Inferior parietal cortex (tissue), 1 donor: ENCODE measurements around the gene CHCHD3.

ENCODE experiments used
- DNase-seq: peaks from one replicate; pipeline ENCODE4 v3.0.0-alpha.2; 2016; ENCODE audit errors: extremely low spot score

Gene CHCHD3

DNA sequence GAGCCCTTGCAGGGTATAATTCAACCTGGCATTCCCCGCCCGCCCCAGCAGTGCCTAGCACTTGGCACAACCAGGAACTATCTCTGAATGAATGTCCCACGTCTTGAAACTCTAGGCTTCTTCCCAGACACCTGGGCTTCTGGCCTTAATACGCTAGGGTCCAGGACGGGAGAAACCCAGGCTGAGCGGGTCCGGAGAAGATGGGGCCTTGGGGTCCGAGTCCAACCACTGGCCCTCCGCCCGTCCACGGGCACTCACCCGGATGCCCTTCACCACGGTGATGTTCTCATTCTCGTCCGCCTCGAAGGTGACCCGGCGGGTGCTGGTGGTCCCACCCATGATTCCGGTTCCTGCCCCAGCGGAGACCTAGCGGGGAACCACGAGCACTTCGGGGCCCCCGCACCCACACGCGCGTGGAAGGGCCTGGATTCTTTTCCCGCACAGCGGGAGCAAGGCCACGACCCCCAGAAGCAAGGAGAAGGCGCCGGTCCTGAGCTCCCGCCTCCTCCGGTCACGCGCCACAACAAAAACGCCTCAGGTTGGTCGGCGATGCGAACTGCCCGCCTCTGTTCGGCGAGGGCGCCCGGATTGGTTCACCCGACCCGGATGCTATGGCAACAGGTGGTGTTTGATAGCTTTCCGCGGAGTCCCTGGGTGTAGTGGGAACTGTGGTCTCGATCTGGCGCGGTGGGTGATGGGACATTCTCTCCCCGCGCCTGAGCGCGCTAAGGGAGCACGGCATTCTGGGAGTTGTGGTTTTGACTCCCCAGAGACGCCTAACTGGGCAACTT is at the start of gene CHCHD3:
TSS of gene CHCHD3 (minus strand) at position 492 of the 791 bp plus-strand sequence. CDS start at position 339, 153 bp downstream.
- DNase-seq: peak; percentile 99

DNA sequence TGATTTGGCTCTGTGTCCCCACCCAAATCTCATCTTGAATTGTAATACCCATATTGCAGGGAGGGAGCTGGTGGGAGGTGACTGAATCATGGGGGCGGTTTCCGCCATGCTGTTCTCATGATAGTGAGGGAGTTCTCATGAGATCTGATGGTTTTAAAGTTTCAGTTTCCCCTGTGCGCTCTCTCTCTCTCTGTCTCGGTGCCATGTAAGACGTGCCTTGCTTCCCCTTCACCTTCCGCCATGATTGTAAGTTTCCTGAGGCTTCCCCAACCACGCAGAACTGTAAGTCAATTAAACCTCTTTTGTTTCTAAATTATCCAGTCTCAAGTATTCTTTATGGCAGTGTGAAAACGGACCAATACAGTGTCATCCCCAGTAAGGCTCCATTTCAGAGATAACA is 48.3 kb upstream of the CHCHD3 start:
- no peak for DNase-seq

DNA sequence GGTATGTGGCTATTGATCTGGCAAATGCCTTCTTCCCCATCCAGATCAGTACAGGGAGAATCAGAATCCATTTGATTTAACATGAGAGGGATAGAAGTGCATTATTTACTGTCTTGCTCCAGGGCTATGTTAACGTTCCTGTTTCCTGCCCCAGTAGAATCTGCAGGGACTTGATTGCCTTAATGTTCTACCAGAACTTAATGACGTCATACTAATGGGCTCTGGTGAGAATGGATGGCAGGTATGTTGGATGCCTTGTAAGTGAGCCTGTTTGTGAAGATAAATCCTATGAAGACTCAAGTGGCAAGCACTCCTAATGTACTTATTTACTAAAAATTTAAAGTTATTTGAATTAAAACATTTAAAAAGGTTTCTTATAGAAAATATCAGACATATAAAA is 44.5 kb upstream of the CHCHD3 start:
- DNase-seq: no peak

DNA sequence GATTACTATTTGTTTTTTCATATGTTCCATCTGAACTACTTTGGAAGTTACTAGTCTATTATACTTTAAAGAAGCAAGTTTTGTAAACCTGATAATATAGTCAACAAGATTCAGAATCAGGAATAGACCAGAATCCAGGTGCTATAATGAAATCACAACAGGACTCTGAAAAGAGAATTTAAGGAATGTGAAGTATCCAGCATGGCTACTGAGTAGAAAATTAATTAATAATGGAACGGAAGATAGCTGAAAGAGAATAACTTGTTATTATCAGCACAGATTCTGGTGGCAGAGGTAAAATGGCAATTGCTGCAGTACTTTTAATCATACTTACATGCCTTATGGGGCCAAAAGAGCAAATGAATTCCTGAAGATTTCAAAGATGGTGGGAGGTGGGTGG is 43.1 kb upstream of the CHCHD3 start:
- no peak for DNase-seq

DNA sequence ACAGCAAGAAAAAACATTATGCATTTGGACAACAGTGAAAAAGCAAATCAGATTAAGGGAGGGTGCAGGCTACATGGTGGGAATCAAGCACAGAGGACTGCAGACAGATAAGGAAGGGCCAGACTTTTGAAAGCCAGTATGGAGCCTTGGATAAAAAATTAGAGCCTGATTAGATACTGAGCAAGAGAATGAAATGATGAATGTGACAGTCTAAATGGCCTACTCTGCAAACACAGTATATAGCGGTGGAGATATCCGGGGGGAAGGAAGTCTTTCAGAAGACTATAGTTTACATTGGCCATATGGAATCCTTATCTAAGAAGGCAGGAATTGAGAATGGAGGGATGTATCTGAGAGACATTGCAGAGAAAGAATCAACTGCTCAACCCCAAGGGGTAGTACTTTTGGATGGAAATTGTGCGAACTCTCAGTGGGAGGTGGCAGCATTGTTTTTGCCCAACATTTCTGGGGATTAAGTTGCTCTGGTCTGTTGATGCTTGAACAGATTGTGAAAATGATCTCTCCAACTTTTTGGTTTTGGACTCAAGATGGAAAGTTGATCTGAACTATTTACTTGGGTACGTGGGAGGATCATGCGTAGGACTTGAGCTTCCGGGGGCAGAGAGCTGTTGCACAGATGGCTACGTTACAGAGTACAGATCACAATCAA is 39.4 kb upstream of the CHCHD3 start:
- peak; percentile 26 for DNase-seq

DNA sequence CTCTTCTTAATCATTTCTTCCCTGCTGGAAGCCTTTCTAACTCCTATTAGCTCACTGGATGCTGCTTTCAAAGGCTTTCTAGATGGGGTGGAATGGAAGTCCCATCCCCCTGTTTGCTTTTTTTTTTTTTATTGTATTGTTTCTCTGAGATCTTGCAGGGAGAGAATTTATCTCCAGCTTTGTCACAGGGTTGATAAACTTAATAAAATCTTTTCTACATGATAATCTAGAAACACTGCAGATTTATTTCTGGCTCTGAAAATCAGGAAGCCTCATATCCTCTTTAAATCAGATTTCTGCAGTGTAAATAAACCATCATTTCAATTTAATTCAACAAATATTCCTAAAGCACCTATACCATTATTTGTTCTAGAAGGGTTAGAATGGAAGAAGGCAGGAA is 37.2 kb upstream of the CHCHD3 start:
- no peak for DNase-seq

DNA sequence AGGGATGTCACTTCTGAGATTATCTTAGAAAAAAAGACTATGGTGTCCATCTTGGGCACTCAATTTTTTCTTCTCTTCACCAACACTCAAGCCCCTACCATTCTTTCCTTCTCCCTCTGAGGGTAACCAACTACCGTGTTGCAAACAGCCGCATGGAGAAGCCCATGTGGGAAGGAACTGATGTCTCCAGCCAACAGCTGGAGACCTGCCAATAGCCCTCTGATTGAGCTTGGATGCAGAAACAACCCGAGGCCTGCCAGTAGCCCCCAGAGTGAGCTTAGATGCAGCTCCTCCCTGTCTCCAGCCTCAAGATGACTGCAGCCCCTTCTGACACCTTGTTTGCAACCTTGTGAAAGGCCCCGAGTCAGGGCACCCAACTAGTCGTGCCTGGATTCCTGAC is 36.4 kb upstream of the CHCHD3 start:
- no peak for DNase-seq

DNA sequence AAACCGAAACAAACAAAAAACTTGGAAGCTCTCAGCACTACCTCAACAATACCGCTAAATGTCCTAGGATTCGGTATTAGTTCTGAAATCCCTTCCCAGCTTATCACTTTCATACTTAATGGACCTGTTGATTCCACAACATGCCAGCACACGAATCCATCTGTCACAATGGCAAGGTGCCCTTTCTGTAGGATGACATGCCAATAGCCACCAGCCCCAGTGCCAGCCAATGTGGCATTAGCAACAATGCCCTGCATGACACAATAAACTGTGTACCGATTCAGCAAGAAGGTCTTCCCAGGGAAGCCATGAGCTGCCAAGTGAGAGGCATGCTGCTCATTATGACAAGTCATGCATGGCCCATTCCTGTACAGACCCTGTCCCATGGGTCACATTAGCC is 35.6 kb upstream of the CHCHD3 start:
- no peak for DNase-seq

DNA sequence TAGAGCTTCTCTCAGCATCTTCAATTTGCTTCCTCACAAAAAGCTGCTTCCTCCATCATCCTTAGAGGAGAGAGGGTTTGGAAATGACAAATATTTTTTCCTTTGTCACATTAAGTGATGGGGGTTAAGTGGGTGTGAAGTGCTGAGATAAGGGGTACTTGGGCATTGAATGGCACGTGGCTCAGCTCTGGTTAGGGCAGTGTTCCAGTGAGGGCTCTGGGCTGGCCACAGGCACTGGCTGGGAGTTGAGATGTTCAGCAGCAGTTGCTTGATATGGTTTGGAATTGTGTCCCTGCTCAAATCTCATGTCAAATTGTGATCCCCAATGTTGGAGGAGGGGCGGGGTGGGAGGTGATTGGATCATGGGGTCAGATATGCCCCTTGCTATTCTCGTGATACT is 33.7 kb upstream of the CHCHD3 start:
- DNase-seq: no peak

DNA sequence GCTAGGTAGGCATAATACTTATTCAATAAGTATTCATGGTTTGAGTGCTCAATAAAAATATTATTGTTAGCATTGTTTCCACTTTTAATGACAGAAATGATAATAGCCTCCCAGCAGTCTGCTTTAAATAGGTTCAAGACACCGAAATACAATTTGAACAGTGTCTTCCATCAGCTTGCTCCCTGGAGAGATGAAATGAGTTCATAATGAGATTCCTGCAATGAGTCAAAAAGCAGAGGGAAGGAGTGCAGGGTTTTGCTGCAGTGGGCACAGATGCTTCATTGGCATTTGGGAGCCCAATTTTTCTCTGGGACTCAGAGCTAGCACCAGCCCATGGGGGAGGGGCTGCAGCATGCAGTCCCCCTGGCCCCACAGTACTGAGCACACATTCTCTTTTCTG is 32.6 kb upstream of the CHCHD3 start:
- DNase-seq: no peak

DNA sequence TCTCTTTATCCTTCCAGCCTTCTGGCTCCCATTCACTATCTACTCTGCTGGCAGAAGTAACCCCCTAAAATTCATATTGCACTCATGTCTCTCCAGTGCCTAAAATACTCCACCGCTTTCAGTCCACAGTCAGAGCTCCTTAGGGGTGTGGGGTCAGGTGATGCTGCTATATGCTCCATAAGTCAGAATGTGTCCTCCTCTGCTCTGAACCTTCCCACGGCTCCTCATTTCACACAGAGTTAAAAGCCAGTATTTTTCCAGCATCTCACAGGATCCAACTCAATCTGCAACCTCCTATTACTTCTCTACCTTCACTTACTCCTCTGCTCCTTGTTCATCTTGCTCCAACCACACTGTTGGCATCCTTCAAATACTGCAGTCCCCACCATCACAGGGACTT is 31.1 kb upstream of the CHCHD3 start:
- DNase-seq: no peak

DNA sequence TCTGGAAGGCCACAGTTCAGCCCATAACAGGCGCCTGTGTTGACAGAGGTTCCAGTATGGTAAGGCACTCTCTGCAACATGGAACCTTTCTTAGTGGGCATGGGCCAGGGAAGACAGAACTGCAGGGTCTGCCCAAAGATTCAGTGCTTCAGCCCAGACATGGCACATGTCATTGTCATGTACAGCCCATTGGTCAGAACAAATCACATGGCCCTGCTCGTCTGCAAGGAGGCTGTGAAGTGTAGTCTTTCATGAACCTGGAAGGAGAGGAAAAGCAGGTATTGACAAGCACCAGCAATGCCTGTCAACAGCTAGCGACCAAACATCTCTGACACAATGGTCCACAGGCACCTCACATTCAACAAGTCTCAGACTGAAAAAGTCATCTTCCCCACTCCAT is 30.4 kb upstream of the CHCHD3 start:
- DNase-seq: no peak

DNA sequence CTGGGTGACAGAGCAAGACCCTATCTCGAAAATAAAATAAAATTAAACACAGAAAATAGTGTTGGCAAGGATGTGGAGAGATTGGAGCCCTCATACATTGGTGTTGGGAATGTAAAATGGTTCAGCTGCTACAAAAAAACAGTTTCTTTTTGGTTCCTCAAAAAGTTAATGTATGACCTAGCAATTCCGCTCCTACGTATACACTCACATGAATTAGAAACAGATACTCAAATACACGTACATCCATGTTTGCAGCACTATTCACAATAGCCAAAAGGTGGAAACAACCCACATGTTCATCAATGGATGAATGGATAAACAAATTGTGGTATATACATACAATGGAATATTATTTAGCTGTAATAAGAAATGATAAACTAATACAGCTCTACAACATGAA is 28.4 kb upstream of the CHCHD3 start:
- DNase-seq: no peak

DNA sequence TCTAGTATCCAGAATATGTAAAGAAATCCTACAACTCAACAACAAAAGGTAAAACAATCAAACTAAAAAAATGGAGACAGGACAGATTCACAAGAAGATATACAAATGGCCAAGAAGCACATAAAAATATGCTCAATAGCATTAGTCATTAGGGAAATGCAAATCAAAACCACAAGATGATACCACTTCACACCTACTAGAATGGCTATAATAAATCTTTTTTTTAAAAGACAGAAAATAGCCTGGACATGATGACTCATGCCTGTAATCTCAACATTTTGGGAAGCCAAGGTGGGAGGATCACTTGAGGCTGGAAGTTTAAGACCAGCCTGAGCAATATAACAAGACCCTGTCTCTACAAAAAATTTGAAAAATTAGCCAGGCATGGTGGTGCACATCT is 27.9 kb upstream of the CHCHD3 start:
- DNase-seq: no peak

DNA sequence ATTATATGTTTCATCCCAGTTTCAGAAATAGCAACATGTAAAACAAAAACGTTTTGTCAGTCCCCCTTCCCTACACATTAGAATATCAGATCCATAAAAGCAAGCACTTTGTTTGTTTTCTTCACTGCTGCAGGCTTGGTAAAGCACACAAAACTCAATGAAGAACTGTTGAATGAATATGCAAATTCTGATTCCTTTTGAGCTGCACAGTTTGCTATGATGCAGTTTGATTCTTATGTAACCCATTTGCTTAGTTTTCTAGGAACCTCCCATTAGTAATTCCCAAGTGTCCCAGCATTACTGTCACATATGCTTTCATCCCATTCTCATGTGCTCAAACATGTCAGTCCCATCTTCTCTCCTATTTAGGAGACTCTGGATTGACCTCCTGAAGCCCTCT is 26.1 kb upstream of the CHCHD3 start:
- DNase-seq: no peak

DNA sequence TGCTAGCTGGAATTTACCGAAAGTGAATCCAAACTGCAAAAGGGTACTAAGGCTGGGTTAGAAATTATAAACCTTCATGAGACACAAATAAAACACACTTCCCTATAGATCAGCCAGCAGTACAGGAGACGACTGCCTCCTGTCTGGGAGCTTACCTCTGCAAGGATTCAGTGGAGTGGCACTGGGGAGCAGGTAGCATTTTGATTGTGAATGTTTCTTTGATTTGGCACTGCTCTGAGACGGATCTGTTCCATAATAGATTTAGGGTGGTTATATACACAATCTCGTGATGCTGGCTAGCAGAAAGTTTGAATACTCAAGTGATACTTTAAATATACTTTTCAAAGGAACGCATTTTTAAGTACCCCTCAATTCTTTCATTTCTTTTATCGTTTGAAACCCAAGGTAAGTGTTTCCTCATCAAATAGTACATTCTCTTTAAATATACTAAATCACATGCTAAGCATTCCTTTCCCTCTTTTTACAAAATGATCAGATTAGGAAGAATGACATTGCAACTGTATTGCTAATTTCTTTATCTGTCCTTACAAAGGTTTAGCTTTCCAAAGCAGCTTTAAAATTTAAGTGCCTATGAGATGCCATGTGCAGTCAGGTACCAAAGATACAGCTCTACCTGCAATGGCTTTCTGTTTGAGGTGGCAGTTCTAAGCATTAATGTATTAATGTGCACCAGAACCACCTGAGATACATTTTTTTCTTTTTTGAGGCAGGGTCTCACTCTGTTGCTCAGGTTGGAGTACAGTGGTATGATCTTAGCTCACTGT is 20.6 kb upstream of the CHCHD3 start:
- no peak for DNase-seq

DNA sequence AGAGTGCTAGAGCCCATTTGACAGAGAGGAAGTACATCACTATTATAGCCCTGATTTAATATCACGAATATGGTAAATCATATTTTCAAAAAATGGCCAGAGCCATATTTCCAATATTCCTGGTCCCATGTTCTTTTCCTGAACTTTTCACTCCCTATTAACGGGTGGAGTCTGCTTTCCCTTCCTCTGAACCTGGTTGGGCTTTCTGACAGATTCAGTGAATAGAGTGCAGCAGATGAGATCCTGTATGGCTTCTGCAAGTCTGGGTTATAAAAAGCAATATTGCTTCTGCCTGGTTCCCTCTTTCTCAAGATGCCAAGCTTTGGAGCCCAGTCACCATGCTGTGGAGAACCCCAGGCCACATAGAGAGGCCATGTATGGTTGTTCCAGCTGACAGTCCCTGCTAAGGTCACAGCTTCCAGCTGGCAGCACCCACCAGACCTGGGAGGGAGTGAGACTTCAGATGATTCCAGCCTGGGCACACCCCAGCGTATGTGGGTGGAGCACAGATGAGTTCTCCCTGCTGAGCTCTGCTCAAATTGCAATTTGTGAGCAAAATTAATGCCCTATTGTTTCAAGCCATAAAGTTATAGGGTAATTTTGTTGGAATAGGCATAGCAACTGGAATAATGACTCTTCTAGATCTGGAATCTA is 17.9 kb upstream of the CHCHD3 start:
- no peak for DNase-seq

DNA sequence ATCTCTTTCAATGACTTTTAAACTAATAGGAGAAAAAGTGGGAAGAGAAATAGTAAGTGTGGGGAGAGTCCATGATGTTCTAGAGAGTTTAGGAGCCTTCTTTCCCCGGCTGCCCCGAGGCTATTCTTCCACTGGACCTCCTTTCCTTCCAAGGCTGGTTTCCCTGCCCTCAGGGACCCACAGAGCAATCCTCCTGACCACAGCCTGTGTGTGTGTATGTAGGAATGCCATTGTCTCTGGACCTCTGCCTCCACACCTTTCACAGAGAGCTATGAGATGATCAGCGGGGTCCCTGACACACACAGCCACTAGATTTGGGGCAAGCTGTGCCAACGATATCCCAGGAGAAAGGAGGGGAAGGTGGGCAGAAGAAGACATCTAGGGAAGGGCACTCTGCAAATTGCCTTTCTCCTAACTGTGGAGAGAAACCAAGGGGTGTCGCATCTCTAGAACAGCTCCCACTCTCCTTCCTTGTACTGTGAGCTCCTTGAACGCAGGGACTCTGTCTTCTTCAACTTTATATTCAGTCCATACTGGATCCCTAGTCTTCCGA is 13.3 kb upstream of the CHCHD3 start:
- DNase-seq: no peak

DNA sequence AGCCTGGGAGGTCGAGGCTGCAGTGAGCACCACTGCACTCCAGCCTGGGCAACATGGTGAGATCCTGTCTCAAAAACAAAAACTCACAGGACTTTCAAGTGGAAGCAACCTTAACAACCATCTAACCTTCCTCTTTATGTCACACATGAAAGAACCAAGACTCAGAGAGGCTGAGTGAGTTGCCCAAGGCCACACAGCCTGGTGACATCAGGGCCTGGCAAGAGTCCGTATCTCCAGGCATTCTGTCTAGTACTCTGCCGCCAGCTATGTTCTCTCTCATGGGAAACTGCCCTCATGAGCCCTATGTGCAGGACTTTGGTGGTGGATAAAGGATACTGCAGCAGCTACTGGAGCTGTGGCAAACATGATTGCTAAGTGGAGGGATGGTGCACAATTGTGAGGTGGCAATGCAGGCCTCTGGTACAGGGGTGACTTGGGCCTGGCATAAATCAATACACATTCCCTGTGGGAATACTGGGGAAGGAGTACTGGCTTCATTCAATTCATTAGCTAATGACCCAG is 10.1 kb upstream of the CHCHD3 start:
- DNase-seq: no peak

DNA sequence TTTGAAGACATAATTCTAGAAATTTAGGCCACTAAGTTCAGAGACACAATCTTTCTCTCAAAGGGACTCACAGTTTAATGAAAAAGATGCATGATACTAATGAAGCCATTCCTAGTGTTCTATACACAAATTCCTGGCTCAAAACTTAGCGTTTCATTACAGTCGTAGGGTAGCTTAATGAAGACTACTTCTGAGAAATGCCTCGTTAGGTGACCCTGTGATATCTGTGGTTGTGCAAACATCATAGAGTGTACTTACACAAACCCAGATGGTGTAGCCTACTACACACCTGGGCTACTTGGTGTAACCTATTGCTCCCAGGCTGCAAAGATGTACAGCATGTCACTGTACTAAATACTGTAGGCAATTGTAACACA is 488 bp upstream of the CHCHD3 start:
- DNase-seq: no peak

DNA sequence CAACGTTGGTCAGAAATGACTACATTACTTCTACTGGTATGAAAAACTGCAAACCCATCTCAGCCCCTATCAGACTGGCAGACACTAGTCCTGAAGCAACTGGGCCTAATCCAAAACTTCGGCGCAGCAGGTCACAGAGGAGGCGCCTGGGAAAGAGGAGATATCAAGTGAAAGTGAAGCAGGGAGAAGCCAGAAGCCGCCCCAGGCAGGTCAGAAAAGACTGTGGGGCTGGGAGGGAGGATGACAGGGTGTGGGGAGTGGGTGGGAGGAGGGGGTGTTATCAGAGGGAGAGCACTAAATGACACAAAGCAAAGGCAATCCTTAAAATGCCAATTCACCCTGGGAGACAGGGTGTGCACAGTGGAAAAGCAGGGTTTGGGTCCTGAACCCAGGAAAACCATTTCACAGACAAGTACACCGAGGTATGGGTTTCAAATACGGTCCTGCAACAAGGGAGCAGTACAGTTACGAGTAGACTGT is 731 bp downstream of the CHCHD3 start:
- no peak for DNase-seq

DNA sequence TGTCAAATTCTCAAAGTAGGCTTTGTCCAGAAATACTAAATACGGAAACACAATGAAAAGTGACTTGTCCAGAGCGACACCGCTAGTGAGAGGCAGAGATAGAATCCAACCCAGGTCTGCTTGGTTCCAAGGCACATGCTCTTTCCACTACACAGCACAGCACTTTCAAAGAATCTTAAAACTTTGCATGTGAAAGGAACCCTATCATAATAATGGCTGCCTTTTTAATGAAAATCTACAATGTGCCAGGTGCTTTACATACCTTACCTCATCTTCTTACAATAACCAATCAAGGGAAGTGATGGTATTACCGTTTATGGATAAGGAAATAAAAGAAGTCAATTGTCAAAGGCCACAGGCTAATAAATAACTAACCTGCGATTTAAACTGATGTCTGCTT is 2.6 kb downstream of the CHCHD3 start:
- DNase-seq: no peak
